Measurements from ENCODE around the gene EGLN2.
"Not testable (repeated sequence)": the region's sequence is repeated elsewhere in the genome, so short reads cannot be mapped to it uniquely, and the experiment has no call there.

The EGLN2 gene

GRCh38 chr19:40798683-40799557 is at the start of gene EGLN2:
Gene EGLN2, plus strand, starts transcription at chr19:40799191. Its CDS starts 1,382 bp downstream, at chr19:40800573.
- FAIRE-seq, result no peak

DNA sequence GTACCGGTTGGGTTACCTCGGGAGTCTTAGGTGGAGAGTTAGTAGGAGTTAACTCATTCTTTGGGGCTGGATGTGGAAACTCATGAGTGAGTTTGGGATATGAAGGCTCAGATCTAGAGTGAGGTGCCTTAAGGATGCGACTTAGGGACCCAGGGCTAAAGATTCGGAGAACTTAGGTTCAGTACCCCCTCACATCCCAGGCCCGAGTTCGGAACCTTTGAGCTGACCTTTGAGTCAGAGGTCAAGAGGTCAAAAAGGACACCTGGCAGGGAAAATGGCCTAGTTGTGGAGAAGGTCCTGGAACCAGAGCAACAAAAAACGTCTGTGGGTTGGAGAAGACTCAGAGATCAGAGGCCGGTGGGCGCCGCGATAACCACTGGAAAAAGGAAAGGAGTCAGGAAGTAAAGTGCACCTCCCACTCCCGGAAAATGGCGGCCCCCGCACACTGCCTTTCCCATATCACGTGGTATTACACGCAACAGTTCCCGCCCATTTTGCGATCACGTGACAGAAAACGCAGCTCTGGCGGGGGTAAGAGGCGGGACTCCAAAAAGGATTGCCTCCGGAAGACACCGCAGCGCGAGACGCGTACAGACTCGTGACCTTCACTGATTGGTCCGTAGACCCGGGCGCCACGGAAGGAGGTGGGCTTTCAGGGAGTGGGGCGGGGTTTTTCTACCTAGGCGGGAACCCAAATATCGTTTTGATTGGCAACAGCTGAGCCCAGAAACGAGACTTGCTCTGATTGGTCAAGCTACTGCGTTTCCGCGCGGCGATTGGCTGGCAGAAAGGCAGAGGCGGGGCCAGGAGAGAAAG is 48.7 kb upstream of the EGLN2 start, which contains the start of gene ACTMAP:
TSS of gene ACTMAP (minus strand) at position 420 of the 816 bp plus-strand sequence. CDS start 674 bp downstream, outside the sequence.
- FAIRE-seq, result peak; percentile 84

DNA sequence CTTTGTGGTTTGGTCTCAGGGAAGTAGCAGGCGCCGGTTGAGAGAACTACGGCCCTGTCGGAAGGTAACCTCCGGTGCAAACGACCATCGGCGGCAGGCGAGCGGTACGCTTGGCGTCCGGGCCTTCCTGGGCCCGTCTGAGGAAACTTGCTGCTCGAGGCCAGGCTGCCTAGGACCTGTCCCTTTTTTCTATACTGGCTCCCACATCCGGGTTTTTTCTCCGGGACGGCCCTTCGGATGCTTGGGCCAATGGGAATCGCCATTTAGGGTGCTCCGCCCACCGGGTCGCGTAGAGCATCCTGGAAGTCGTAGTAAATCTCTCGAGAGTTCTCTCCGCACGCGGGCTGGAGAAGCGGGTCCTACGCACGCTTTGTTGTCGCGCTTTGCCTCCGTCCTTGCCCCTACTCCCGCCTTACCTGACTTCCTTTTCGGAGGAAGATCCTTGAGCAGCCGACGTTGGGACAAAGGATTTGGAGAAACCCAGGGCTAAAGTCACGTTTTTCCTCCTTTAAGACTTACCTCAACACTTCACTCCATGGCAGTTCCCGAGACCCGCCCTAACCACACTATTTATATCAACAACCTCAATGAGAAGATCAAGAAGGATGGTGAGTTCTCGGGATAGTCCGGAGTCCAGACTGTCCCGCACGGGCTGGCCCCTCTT is 48.0 kb upstream of the EGLN2 start, which contains the start of gene SNRPA:
TSS of gene SNRPA (plus strand) at position 330 of the 664 bp plus-strand sequence. CDS start at position 536, 206 bp downstream.
- no peak for FAIRE-seq

DNA sequence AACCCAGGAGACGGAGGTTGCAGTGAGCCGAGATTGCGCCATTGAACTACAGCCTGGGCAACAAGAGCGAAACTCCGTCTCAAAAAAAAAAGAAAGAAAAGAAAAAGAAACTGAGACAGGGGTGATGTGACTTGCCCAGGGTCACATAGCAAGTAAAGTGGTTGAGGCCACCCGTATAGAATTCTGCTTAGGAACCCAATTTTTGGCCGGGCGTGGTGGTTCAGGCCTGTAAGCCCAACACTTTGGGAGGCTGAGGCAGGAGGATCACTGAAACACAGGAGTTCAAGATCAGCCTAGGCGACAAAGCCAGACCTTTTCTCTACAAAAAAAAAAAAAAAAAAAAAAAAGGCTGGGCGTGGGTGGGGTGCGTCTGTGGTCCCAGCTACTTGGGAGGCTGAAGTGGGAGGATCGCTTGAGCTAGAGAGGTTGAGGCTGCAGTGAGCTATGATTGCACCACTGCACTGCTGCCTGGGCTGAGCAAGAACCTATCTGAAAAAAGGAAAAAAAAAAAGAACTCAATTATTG is 46.7 kb upstream of the EGLN2 start:
- no peak for FAIRE-seq

GRCh38 chr19:40754611-40755247 is 44.3 kb upstream of the EGLN2 start:
- no peak for FAIRE-seq

DNA sequence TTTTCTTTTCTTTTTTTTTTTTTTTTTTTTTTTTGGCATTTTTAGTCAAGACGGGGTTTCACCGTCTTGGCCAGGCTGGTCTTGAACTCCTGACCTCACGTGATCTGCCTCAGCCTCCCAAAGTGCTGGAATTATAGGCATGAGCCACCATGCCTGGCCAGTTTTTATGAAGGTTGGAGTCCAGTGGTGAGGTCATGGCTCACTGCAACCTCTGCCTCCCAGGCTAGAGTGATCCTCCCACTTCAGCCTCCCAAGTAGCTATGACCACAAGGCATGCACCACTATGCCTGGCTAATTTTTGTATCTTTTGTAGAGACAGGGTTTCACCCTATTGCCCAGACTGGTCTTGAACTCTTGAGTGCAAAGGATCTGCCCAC is 43.8 kb upstream of the EGLN2 start:
- no peak for FAIRE-seq

GRCh38 chr19:40755791-40756190 is 43.2 kb upstream of the EGLN2 start:
- FAIRE-seq, result no peak

GRCh38 chr19:40756502-40757110 is 42.4 kb upstream of the EGLN2 start:
- no peak for FAIRE-seq

DNA sequence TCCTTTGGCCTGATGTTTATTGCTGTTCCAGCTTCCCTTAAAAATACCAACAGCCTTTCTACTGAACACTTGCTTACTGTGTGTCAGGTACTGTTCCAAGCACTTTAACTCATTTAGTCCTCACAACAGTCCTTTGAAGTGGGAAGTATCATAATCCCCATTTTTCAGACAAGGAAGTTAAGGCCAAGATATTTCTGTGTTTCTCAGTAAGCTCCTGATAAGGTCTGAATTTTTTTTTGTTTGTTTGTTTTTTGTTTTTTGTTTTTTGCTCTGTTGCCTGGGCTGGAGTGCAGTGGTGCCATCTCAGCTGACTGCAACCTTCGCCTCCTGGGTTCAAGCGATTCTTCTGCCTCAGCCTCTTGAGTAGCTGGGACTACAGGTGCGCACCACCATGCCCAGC is 40.5 kb upstream of the EGLN2 start:
- FAIRE-seq, result no peak

DNA sequence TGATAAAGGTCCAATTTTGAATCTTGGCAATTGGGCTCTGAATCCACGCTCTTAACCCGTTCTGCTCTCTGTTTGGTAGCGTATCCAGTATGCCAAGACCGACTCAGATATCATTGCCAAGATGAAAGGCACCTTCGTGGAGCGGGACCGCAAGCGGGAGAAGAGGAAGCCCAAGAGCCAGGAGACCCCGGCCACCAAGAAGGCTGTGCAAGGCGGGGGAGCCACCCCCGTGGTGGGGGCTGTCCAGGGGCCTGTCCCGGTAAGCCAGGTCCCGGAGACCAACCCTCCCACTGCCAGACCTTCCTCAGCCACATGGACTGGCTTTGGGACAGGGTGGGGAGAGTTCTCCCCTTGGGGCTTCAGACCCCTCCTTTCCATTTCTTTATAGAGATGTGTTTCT is 39.6 kb upstream of the EGLN2 start:
- no peak for FAIRE-seq

DNA sequence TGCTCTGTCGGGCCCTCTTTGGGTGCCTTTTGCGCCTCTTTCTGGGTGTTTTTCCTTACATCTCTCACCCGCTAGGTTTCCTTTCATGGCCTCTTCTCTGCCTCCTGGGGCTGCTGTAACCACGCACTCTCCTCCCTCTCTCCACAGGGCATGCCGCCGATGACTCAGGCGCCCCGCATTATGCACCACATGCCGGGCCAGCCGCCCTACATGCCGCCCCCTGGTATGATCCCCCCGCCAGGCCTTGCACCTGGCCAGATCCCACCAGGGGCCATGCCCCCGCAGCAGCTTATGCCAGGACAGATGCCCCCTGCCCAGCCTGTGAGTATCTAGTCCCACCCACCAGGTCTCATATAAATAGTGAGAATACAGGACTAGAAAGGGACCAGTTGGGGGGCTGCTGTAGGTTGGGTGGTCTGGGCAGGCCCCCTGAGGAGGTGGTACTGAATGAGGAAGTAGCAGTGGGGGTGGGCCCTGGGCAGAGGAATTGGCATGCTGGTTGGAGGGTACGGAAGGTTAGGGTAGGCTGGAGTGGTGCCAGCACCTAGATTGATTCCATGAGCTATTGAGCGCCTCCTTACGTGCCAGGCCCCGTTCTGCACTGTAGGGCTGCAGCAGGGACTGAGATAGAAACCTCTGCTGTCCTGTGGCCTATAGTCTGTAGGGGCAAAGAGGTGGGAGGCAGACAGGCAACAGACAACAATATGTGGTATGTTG is 36.1 kb upstream of the EGLN2 start:
- FAIRE-seq, result no peak

- no peak for FAIRE-seq
Measured at GRCh38 chr19:40763526-40763925, 35.5 kb upstream of the EGLN2 start.

DNA sequence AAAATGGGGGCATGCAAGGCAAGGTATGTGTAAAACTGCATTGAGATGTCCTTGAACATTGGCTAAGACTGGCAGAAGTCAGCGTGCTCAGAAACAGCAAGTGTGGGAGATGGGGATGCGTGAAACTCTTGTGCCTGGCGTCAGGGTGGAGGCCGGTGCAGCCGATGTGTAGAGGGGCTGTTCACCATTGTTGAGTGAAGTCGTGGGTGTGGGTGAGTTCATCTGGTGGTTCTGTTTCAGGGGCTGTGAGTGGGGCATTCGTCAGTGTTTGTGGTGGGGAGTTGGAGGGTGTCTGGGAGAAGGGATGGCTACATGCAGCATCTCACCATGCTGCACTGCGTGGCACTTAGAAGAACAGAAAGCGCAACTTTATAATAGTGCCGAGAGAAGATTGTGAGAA is 35.0 kb upstream of the EGLN2 start:
- FAIRE-seq, result no peak

DNA sequence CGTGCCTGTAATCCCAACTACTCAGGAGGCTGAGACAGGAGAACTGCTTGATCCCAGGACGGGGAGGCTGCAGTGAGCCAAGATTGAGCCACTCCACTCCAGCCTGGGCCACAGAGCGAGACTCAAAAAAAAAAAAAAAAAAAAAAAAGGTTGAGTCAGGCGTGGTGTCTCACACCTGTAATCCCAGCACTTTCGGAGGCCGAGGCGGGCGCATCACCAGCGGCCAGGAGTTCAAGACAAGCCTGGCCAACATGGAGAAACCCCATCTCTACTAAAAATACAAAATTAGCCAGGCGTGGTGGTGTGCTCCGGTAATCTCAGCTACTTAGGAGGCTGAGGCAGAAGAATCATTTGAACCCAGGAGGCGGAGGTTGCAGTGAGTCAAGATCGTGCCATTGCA is 32.6 kb upstream of the EGLN2 start:
- not testable (repeated sequence) for FAIRE-seq

GRCh38 chr19:40768869-40769268 is 30.1 kb upstream of the EGLN2 start:
- FAIRE-seq, result no peak

DNA sequence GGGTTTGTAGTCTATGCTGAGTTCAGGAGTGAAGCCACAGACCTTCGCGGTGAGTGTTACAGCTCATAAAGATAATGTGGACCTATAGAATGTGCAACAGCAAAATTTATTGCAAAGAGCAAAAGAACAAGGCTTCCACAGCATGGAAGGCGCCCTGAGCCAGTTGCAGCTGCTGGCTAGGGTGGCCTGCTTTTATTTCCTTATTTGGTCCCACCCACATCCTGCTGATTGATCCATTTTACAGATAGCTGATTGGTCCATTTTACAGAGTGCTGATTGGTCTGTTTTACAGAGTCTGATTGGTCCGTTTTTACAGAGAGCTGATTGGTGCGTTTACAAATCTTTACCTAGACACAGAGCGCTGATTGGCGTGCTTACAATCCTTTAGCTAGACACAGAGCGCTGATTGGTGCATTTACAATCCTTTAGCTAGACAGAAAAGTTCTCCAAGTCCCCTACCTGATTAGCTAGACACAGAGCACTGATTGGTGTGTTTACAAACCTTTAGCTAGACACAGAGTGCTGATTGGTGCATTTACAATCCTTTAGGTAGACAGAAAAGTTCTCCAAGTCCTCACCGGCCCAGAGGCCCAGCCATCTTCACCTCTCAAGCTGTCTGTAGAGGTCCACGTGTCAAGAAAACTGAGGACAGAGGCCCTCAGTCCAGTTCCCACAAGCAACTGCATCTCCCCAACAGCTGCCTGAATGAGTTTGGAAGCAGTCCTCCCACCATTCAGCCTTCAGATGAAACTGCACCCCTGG is 27.7 kb upstream of the EGLN2 start:
- not testable (repeated sequence) for FAIRE-seq

DNA sequence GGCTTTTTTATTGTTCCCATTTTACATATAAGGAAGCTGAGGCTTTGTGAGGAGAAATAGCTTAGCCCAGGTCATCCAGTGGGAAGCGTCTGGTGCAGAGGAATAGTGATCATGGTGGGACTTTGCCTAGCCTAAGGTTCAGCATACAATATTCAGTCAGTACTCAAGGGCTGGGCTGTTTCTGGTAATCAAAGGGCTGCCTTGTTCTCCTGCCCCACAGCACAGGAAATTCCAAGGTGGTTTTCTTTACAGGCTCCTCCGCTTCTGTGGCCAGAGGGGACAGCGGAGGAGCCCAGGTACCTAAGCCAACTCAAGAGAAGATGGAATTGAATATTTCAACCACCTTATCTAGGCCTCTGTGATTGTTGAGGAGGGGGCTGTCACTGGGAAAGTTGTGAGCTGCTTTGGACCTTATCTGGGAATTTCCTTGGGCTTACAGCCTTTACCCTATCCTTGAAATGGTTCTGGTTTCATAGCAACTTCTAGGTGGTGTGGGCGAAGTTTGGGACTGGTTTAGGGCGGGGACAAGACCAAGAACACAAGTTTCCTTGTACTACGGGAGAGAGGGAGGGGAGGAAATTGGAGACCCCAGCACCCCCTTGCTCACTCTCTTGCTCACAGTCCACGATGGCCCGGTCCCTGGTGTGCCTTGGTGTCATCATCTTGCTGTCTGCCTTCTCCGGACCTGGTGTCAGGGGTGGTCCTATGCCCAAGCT is 23.9 kb upstream of the EGLN2 start, which contains the start of gene MIA:
TSS of gene MIA (plus strand) at position 606 of the 716 bp plus-strand sequence. CDS start at position 628, 22 bp downstream.
- no peak for FAIRE-seq

- no peak for FAIRE-seq
Measured at GRCh38 chr19:40775632-40776022, 23.4 kb upstream of the EGLN2 start.

GRCh38 chr19:40776364-40776763 is 22.6 kb upstream of the EGLN2 start:
- no peak for FAIRE-seq
